WERI-Rb-1 (cell line): Measurements from ENCODE around the gene ALG6.

Source experiments
- DNase-seq: peaks from one replicate; pipeline ENCODE4 v3.0.0-alpha.2; 2020
- H3K27ac ChIP-seq: fragments of 250-450 bp; sonication (Bioruptor Pico); 2 replicates; pipeline ENCODE4 v1.5.1; 2020; ENCODE audit warnings: mild to moderate bottlenecking, moderate library complexity
- H3K27me3 ChIP-seq: fragments of 250-450 bp; sonication (Bioruptor Pico); 2 replicates; pipeline ENCODE4 v1.5.1; 2021; ENCODE audit warnings: mild to moderate bottlenecking, low read depth, moderate library complexity; ENCODE audit not compliant: insufficient read depth, severe bottlenecking
- H3K36me3 ChIP-seq: fragments of 250-450 bp; sonication (Bioruptor Pico); 2 replicates; pipeline ENCODE4 v1.5.1; 2020; ENCODE audit warnings: mild to moderate bottlenecking, moderate library complexity
- H3K4me3 ChIP-seq: 2 replicates; pipeline ENCODE4 v1.5.1; 2011; ENCODE audit warnings: low read depth, mild to moderate bottlenecking, control low read depth, low read length
- H3K9me3 ChIP-seq: fragments of 250-450 bp; sonication (Bioruptor Pico); 2 replicates; pipeline ENCODE4 v1.5.1; 2021; ENCODE audit warnings: mild to moderate bottlenecking, moderate library complexity; ENCODE audit not compliant: severe bottlenecking
- CTCF ChIP-seq: IDR thresholded peaks from 2 replicates; pipeline ENCODE4 v1.5.1; 2011; ENCODE audit warnings: low read depth, mild to moderate bottlenecking, control low read depth, inconsistent platforms, low read length

The ALG6 gene

GRCh38 chr1:63321066-63321784 lies 46.2 kb upstream of the ALG6 start:
- Histone ChIP-seq H3K36me3 (no peaks in the 10 kb centered on the region), H3K9me3 (no peaks in the 10 kb centered on the region), H3K4me3 (no peak overlapping the region), H3K27me3 (peaks cover 79% of the 10 kb centered on the region), H3K27ac (no peak overlapping the region)
- TF ChIP-seq CTCF: no peak
- no peak for DNase-seq

- no peak for DNase-seq
- H3K27ac ChIP-seq: no peak overlapping the region
- peaks cover 84% of the 10 kb centered on the region for H3K27me3 ChIP-seq
- peak overlapping the region; percentile 43 for H3K4me3 ChIP-seq
- H3K36me3 ChIP-seq: no peaks in the 10 kb centered on the region
- TF ChIP-seq CTCF: no peak
- H3K9me3 ChIP-seq: no peaks in the 10 kb centered on the region
Observed at GRCh38 chr1:63321785-63322113, 45.7 kb upstream of the ALG6 start.

GRCh38 chr1:63322114-63322943 lies 45.1 kb upstream of the ALG6 start, which contains the start of gene FOXD3:
TSS of gene FOXD3 (plus strand) at chr1:63322567. CDS start at chr1:63323059, 492 bp downstream.
- Histone ChIP-seq H3K27ac (no peak within 1 kb of the TSS), H3K4me3 (peak within 1 kb of the TSS; percentile 43), H3K9me3 (no peaks in the 10 kb centered on the region), H3K36me3 (no peaks in the 10 kb centered on the region), H3K27me3 (peaks cover 90% of the 10 kb centered on the region)
- TF ChIP-seq CTCF: no peak
- peak; percentile 67 for DNase-seq

- TF ChIP-seq CTCF: peak; percentile 38; the same call in 1 of the 2 replicates
- no peak overlapping the region for H3K27ac ChIP-seq
- H3K27me3 ChIP-seq: peaks cover 89% of the 10 kb centered on the region
- peak overlapping the region; percentile 43 for H3K4me3 ChIP-seq
- peak; percentile 69 for DNase-seq
- no peaks in the 10 kb centered on the region for H3K9me3 ChIP-seq
- H3K36me3 ChIP-seq: no peaks in the 10 kb centered on the region
Observed at GRCh38 chr1:63322944-63323864, 44.2 kb upstream of the ALG6 start.

GRCh38 chr1:63323865-63324778 lies 43.3 kb upstream of the ALG6 start:
- DNase-seq: no peak
- peaks cover 80% of the 10 kb centered on the region for H3K27me3 ChIP-seq
- peak overlapping the region; percentile 43 for H3K4me3 ChIP-seq
- no peak for TF ChIP-seq CTCF
- no peak overlapping the region for H3K27ac ChIP-seq
- no peaks in the 10 kb centered on the region for H3K9me3 ChIP-seq
- no peaks in the 10 kb centered on the region for H3K36me3 ChIP-seq
